Stomach (tissue), 4 donors: ENCODE measurements around the gene HIBCH.

Experiments used
- CTCF ChIP-seq, 7 experiments: fragments of 450-650 bp in 4 of 7; fragments of 200-600 bp in 3 of 7; sonication (generic) in 3 of 7; IDR thresholded peaks; one replicate each; pipeline ENCODE4 v1.5.1; 2016 to 2019; ENCODE audit warnings: antibody characterized with exemption in 7 of 7, control low read depth in 2 of 7, mild to moderate bottlenecking in 1 of 7
- EP300 ChIP-seq: sonication (generic); formaldehyde crosslinking; IDR thresholded peaks from one replicate; pipeline ENCODE4 v1.6.1; 2017; ENCODE audit warnings: antibody characterized with exemption
- POLR2A ChIP-seq, 4 donors: fragments of 450-650 bp; IDR thresholded peaks; one replicate each; pipeline ENCODE4 v1.6.1; 2016; ENCODE audit warnings: antibody characterized with exemption in 4 of 4, control low read depth in 2 of 4, mild to moderate bottlenecking in 1 of 4, moderate library complexity in 1 of 4

- TF ChIP-seq CTCF (IDR thresholded peaks at IDR 0.05) (no peak), POLR2A (IDR thresholded peaks at IDR 0.05) (no peak), EP300 (no peak)
Measured at GRCh38 chr2:190350371-190350770, 30.7 kb upstream of the HIBCH start.
